Measurements from ENCODE around the gene CCDC18.
A peak's percentile ranks its signal among the peaks of the same experiment; 100 is the strongest.

The CCDC18 gene

DNA sequence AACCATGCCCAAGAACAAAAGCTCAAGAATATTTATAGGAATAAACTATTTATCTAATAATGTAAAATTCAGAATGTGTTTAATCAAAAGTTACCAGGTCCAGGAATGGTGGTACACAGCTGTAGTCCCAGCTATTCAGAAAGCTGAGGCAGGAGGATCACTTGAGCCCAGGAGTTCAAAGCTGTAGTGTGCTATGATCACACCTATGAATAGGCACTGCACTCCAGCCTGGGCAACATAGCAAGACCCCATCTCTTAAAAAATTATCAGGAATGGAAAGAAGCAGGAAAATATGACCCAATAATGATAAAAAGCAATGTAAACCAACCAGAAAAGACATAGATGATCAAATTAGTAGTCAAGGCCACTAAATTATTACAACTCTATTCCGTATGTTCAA is 103.0 kb downstream of the CCDC18 start:
- no peak for DNase-seq (ENCODE audit: low read depth)
- H3K4me3 ChIP-seq (ENCODE audit: low read depth, low read length), result no peak overlapping the region
- TF ChIP-seq, protein P1, sequence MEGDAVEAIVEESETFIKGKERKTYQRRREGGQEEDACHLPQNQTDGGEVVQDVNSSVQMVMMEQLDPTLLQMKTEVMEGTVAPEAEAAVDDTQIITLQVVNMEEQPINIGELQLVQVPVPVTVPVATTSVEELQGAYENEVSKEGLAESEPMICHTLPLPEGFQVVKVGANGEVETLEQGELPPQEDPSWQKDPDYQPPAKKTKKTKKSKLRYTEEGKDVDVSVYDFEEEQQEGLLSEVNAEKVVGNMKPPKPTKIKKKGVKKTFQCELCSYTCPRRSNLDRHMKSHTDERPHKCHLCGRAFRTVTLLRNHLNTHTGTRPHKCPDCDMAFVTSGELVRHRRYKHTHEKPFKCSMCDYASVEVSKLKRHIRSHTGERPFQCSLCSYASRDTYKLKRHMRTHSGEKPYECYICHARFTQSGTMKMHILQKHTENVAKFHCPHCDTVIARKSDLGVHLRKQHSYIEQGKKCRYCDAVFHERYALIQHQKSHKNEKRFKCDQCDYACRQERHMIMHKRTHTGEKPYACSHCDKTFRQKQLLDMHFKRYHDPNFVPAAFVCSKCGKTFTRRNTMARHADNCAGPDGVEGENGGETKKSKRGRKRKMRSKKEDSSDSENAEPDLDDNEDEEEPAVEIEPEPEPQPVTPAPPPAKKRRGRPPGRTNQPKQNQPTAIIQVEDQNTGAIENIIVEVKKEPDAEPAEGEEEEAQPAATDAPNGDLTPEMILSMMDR (IDR thresholded peaks at IDR 0.05; ENCODE audit: insufficient read depth, low read depth, low read length, missing control alignments), result no peak

DNA sequence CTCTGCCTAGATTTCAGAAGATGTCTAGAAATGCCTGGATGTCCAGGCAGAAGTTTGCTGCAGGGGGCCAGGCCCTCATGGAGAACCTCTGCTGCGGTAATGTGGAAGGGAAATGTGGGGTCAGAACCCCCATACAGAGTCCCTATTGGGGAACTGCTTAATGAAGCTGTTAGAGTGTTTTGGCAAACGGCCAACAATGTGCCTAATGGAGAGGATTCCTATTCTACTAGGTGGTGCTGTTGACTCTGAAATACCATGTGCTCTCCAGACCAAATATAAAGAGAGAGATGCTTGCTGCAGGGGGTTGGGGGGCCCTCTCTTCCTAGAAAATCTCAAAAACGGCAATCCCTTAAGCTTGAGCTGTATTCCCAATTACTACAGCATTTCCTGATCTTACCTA is 108.0 kb downstream of the CCDC18 start:
- no peak for DNase-seq (ENCODE audit: low read depth)
- no peak overlapping the region for H3K4me3 ChIP-seq (ENCODE audit: low read depth, low read length)
- TF ChIP-seq, protein P1 (IDR thresholded peaks at IDR 0.05; ENCODE audit: insufficient read depth, low read depth, low read length, missing control alignments), result no peak

DNA sequence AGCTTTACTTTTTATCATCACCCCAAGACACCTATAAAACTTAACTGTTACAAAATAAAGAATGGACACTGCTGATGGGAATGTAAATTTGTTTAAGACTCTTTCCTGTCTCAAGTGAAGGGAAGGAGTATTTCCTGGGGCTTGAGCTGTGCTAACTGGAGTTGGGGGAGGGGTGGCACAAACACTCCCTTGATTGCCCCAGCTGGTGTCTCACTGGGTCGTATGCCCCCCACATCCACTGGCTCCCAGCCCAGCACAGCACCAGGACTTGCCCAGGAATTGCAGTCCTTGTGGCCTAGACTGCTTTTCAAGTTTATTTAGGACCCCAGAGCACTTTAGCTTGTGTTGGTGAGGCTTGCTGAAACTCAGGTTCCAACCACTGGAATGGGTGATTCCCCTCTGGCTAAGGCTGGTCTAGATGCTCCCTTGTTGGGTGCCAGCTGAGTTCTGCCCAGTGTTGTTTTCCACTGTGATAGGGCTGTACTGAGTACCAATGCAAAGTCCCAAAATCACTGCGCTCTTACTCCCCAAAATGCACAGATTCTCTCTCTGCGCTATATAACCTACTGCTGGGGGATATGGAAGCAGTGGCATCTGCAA is 116.1 kb downstream of the CCDC18 start:
- no peak for DNase-seq (ENCODE audit: low read depth)
- no peak overlapping the region for H3K4me3 ChIP-seq (ENCODE audit: low read depth, low read length)
- TF ChIP-seq, protein P1 (IDR thresholded peaks at IDR 0.05; ENCODE audit: insufficient read depth, low read depth, low read length, missing control alignments), result no peak

DNA sequence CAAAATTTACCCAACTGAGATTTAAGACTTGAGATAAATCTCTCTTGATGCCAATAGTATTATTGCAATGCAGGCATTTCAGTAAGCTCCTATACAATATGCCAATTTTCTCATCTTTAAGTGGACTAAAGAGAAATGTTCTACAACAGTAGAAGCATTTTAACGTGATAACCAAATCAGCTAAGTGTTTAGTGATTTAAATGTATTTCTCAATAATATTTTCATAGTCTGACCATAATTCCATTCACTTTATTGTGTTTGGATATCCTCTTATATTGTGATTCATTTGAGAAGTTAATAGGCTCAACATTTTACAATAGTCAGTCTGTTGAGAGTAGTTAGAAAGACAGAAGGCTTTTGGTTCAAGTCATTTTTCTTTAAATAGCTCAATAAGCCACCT is 120.6 kb downstream of the CCDC18 start:
- DNase-seq (ENCODE audit: low read depth), result no peak
- H3K4me3 ChIP-seq (ENCODE audit: low read depth, low read length), result no peak overlapping the region
- TF ChIP-seq, protein P1 (IDR thresholded peaks at IDR 0.05; ENCODE audit: insufficient read depth, low read depth, low read length, missing control alignments), result no peak

DNA sequence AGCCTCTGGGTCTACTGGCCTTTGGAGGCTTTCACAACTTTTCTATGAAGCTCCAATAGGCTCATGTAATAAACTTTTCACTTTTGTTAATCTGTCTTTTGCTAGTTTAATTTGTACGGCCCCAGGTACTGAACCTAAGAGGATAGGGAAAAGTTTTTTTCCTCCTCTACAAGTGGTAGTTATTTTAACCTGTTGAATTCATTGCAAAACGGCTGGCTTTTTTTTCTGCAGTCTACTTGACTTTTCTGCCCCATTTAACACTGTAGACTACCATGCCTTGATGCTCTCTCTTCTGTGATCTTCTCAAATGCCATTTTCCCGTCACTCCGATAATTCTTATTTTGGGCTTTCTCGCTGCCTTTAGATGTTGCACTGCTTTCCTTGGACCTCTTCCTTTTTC is 121.6 kb downstream of the CCDC18 start:
- DNase-seq (ENCODE audit: low read depth), result no peak
- TF ChIP-seq, protein P1 (IDR thresholded peaks at IDR 0.05; ENCODE audit: insufficient read depth, low read depth, low read length, missing control alignments), result no peak
- no peak overlapping the region for H3K4me3 ChIP-seq (ENCODE audit: low read depth, low read length)

DNA sequence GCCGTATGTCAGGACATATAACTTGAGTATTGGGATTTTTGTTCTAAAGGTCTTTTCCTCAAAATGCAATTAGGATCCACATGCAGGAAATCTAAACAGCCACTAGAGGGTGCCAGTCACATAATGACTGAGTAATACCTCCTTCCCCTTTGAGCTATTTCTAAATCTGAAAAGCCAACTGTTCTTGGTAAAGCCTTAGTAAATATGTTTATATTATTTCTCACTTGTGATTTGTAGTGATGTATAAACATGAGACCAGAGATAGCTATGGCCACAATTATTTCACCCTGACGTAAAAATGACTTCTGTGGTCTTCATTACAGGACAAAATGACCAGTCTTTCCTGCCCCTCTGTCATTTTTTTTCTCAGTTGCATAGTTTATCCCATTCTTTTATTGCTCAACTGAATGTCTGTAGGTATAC is 124.2 kb downstream of the CCDC18 start:
- peak; percentile 66 for DNase-seq (ENCODE audit: low read depth)
- TF ChIP-seq, protein P1 (IDR thresholded peaks at IDR 0.05; ENCODE audit: insufficient read depth, low read depth, low read length, missing control alignments), result peak; percentile 86
- H3K4me3 ChIP-seq (ENCODE audit: low read depth, low read length), result no peak overlapping the region

DNA sequence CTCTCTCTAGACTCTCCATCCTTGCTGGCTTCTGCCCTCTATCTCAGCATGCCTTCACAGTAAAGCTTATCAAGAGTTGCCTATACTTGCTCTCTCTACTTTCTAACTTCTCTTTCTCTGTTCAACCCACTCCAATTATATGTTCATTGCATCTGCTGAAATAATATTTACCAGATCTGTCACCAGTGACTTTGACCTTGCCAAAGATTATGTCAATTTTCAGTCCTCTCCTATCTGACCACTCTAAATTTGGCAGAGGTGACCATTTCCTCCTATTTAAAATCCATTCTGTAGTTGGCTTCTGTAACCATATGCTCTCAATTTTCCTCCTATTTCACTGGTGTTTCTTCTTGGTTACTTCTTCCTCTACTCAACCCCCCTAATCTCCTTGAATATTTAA is 126.4 kb downstream of the CCDC18 start:
- TF ChIP-seq, protein P1 (IDR thresholded peaks at IDR 0.05; ENCODE audit: insufficient read depth, low read depth, low read length, missing control alignments), result no peak
- no peak overlapping the region for H3K4me3 ChIP-seq (ENCODE audit: low read depth, low read length)
- DNase-seq (ENCODE audit: low read depth), result no peak

All from GM12865 (cell line).